Medulla oblongata (tissue), 1 donor: ENCODE measurements around the gene PRXL2B.
A peak's percentile ranks its signal among the peaks of the same experiment; 100 is the strongest.
"Not testable (repeated sequence)": the region's sequence is repeated elsewhere in the genome, so short reads cannot be mapped to it uniquely, and the experiment has no call there.

Experiments used
- DNase-seq: peaks from one replicate; pipeline ENCODE4 v3.0.0-alpha.2; 2015; ENCODE audit errors: extremely low spot score

PRXL2B gene, protein sequence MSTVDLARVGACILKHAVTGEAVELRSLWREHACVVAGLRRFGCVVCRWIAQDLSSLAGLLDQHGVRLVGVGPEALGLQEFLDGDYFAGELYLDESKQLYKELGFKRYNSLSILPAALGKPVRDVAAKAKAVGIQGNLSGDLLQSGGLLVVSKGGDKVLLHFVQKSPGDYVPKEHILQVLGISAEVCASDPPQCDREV

DNA sequence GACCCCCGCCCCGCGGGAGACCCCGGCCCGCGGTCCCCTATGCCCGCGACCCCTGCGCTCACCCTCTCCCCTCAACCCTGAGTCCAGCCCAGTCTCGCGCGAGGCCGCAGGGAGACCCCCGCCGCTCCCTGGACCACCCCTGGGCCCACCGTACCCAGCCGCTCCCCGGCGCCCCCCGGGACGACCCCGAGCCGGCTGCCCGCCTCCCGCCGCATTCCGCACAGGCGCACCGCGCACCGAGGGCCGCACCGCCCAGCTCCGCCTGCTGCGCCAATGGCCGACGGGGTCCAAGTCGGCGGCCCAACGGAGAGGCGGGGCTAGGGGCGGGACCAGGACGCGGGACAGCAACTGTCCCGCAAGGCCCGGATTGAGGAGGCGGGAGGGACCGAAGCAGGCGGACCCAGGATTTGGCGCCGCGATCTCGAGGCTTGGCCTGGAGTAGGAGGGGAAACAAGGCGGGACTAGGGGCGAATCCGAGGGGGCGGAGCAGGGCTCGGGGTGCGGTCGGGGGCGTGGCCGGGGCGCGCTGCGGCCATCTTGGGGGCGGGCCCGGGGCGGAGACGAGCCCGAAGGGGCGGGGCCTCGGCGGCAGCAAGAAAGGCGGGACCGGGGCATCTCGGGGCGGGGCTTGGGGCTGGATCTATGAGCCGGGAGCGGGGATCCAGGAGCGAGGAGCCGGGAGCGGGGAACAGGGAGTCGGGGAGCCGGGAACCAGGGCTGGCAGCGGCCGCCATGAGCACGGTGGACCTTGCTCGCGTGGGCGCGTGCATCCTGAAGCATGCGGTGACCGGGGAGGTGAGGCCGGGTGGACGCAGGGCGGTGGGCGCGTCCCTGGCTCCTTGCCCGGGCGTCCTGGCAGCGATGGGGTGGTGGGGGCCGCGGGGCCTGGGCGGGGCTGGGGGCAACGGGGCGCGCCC lies at the start of gene PRXL2B:
Gene PRXL2B (plus strand): TSS at position 624 of the 917 bp plus-strand sequence. CDS start 109 bp downstream, at position 733.
- DNase-seq: peak; percentile 99

DNA sequence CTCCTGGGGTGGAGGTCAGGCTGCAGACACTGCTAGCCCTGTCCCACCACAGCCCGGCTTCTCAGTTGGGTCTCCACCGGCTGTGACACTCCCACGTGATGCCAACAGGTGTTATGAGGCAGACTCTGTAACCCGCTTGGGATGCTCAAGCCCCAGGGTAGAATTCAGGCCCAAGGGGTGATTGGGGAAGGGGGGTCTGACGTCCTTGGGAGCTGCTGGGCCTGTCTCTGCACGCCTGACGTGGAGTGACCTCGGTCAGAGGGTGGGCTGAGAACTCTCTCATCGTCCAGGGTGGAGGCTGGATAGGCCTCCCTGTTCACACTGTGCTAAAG lies 48.8 kb upstream of the PRXL2B start:
- DNase-seq: no peak

DNA sequence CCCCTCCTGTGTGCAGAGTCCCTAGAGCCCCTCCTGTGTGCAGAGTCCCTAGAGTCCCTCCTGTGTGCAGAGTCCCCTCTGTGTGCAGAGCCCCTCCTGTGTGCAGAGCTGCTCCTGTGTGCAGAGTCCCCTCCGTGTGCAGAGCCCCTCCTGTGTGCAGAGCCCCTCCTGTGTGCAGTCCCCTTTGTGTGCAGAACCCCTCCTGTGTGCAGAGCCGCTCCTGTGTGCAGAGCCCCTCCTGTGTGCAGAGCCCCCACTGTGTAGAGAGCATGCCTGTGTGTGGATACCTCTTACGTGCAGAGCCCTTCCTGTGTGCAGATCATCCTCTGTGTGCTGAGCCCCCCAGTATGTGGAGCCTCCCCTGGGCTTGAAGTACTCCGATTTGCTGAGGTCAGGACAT lies 48.2 kb upstream of the PRXL2B start:
- no peak for DNase-seq

DNA sequence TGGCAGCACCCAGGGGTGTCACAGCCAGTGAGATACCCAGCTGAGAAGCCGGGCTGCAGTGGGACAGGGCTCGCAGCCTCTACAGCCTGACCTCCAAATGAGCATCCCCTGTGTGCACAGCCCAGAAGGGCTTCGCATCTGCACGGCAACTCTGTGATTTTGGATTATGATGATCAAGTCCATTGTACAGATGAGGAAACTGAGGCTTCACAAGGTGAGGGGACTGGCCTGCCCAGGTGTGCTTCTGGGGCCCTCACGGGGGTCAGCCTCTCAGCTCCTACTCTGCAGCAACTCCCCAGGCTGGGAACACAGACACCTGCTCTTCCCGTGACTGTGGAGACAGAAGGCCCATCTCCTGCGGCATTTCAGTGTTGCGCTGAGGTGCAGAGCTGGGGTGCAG lies 47.7 kb upstream of the PRXL2B start:
- no peak for DNase-seq

DNA sequence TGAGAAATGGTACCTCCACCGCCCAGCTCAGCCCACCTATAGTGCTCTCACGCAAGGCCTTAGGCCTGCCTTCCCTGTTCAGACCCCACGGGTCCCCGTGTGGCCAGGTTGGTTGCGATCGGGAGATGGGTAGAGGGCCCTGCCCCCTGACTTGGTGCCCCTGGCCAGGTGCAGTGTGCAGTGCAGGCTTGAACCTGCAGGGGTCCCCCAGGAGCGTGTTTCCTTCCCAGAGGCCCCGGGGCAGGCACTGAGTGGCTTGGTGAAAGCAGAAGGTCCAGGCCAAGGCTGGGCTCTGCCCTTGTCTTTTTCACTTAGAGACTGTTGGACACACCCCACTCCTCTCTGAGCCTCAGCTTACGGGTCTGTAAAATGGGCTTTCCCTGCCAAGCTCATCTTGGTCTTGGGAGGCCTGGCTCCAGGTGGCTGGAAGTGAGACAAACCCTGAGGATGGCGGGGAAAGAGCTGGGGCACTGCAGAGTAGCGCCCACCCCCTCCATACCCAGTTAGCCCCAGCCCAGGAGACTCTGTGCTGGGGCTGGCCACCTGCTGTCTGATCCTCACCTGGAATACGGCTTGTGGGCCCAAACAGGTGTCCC lies 47.2 kb upstream of the PRXL2B start:
- no peak for DNase-seq

DNA sequence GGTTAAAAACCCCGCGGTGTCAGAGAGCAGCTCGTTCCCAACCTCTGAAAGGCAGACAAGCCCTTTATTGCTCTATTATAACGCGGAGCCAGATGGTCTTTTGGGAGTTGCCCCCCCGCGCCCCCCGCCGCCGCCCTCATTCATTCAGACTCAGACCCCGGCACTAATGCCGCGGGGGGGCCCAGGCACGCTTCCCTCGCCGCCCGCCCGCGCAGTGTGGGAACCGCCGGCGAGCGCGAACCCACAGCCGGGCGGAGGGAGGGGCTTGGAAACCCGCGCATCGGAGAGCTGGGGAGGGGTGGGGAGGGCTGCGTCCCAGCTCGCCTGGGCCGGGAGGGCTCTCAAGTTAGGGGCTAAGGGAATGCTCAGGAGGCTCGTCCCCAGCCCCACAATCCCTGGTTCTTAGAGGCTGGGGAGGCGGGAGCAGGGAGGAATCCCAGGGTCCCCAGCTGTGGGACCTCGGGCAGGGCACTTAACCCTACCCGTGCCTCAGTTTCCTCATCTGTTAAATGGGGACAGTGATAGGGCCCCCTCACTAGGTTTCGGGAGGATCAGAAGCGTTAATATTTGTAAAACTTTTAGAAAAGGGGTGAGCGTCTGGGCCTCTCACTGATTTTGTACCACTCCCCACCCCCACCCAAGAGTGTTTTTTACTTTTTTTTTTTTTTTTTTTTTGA lies 45.6 kb upstream of the PRXL2B start:
- no peak for DNase-seq

DNA sequence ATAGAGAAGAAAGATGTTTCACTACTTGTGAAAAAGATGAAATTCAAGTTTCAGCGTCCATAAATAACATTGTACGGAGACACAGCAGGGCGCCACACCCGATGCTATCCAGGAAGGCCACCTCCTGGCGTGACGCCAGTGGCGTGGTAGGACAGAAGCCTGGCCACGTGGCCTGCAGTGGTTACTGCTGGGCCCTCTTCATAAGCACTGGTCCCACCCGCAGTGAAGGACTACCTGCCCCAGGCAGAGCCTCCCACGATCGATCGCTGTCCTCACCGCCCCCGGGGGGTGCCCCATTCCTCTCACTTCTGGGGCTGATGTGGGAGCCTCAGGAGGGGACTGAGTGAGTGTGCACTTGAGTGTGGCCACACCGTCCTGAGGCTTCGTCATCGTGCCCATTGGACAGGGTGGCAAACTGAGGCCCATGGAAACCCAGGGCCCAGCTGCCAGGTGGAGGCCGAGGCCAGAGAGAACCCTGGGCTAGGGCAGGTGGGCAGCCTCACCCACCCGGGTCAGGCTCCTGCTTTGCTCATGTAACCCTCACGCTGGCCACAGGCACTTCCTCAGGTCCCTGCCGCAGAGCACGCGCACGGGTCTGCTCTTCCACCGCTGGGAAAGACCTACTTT lies 44.8 kb upstream of the PRXL2B start:
- DNase-seq: no peak

DNA sequence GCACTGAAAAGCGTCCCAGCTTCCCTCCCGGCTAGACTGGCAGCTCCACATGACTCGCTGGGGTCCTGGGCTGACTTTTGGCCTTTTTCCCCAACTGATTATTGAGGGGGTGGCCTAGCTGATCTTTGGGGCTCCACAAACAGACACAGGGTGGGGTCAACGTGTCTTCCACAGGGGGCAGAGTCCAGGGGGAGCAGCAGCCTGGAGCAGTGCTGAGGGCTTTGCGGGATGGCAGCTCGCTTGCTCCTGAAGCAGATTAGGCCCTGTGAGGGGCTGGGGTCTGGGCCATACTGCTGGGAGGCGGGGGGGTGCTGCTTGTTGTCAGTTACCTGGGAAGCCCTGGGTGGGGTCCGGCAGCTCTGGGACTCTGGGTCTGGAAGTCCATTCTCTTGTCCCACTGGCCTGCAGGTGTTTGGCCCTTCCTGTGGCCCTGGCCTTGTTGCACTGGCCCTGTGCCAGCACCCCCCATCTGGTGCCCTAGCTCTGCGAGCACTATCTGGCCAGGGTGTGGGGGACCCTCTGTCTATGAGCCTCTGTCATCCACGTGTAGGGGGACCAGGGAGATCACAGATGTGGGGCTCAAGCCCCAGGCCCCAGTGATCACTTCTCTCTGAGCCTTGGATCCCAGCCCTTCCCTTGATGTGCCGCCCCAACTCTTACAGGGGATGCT lies 44.2 kb upstream of the PRXL2B start:
- DNase-seq: no peak

DNA sequence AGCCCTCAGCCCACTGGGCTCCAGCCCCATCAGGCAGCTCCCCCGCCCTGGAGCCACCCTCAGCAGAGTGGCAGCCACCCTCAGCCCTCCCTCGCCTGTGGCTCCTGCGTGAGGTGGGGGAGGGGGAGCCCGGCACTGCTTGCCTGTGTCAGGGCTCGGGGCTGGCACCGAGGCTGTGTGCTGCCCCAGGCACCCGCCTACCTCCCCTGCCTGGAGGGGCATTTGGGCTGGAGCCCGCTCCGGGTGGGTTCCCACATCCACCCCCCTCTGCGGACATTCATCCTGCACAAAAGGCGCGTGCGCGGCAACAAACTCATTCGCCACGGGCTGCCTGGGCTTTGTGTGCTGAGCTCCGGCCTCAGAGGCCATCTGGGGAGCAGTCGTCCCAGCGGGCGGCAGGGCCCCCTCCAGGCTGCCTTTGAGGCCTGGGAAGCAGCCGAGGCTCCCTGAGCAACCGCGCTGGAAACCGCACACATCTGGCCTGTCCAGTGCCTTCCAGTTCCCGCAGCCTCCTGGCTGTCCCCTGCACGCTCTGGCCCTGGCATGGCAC lies 43.0 kb upstream of the PRXL2B start:
- peak; percentile 63 for DNase-seq

DNA sequence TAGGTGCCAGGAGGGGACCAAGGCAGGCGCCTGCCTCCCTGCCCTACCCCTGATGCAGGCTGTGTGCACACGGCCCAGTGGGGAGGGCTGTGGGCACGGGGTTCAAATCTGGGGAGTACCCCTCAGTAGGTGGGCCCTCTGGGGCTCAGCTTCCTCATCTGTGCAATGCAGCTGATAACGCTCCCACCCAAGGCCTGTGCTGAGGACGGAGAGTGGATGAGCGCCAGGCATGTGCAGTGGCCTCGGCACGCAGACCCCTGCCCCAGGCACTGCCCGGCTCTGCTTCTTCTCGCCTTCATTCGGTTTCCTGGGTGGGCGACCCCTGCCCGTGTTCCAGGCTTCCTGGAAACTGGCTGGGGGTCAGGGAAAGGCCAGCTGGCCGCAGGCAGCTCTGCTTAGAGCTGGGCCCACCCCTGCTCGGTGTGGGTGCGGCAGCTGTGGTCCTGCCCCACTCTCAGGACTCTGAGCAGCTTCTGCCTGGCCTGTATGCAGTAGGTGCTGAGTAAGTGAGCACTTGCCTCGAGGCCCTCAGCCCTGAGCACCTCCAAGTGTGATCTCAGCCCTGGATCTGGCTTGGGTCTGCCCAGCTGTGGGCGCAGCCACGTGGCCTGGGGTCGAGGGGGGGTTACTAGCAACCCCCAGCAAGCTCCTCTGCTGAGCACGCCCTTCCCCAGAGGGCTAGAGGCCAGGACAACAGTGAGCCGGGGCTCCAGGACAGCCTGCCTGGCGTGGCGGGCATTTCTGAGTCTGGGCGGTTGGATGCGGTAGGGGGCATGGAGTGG lies 42.3 kb upstream of the PRXL2B start:
- peak; percentile 12 for DNase-seq

DNA sequence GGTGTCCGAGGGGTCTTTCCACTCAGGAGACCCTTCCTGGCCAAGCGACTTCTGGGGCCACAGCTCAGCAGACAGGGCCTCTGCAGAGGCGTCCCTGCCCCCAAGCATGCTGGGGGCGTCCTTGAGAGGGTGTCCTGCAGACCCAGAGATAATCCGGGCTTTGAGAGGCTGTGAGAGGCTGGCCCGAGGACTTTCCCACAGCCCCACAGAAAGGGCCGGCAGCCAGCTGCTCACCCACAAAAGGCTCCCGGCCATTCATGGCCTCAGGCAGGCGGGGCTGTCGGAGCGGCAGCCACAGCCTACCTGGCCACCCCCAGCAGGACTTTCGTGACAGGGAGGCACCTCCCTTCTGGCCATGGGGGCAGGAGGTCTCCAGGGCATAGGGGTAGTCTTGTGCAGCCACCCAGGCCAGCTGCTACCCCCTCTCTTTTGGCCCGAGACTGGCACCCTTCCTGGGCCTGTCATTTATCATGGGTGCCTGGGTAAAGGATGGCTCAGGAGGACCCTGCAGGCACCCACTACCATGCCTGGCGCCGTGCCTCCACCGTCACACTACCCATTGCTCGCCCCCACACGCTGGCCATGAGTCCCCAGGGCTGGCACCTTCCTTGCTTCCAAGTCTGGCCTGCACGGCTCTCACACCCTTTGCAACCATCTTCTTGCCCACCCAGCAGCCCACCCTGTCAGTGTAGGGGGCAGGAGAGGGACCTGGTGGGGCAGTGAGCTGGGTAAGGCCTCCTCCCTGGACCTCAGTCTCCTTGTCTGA lies 41.5 kb upstream of the PRXL2B start:
- DNase-seq: peak; percentile 27

DNA sequence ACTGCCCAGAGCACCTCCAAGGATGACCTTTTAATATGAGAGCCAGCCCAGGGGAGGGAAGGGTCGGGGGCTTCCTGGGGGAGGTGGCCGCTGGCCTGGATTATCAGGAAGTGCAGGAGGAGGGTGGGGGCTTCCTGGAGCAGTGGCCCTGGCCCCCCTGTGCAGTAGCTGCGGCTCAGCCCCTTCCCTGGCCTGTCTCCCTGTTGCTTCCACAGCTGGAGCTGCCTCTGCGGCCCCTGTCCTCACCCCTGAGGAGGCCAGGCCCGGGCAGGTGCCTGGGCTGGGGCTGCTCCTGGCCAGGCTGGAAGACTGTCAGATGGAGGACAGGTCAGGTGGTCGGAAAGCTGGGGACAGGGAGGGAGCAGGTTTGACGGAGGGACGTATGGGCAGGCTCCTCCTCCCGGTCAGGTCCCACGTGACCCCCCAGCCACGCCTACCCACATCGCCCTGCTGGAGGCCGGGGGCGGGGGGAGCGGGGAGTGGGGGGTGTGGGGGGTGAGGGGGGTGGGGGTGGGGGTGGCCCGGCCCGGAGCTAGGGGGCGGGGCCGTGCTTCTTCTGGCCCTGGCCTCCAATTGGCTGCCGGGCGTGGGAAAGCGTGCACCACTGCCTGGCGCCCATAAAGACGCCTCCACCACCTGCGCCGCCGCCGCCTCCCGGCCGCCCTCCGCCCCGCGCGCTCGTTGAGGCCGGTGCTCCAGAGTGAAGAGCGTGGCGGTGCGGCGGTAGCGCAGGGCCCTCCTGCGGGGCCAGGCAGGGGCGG lies 40.6 kb upstream of the PRXL2B start:
- DNase-seq: peak; percentile 85

DNA sequence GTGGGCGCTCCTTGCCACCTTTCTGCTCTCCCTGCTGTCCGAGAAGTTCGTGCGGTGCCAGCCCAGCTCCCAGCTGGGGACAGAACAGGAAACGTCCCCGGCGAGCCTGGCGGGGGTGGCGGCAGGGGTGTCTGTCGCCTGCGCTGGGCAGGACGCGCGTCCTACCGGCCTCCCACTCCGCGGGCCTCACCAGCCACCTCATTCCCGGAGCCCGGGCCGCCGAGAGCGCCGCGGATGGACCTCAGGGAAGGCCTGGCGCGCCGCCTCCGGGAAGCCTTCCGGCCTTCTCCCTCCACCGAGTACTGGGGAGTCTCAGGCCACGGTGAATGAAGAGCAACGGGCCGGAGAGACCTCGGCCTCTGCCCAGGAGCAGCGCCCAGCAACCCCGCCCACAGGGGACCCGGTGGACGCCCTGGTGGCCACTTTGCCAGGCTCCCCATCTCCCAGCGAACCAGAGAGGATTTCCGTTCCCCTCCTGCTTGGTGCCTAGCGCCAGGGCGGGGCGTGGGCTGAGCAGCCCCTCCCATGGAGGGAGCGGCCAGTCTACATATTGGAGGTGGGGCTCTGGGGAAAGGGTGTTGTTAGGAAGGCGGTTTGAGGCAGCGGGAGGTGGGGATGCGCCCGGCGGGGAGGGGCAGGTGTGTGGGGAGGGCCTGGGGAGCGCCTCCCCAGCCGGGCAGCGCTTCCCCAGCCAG lies 39.9 kb upstream of the PRXL2B start:
- DNase-seq: peak; percentile 79

DNA sequence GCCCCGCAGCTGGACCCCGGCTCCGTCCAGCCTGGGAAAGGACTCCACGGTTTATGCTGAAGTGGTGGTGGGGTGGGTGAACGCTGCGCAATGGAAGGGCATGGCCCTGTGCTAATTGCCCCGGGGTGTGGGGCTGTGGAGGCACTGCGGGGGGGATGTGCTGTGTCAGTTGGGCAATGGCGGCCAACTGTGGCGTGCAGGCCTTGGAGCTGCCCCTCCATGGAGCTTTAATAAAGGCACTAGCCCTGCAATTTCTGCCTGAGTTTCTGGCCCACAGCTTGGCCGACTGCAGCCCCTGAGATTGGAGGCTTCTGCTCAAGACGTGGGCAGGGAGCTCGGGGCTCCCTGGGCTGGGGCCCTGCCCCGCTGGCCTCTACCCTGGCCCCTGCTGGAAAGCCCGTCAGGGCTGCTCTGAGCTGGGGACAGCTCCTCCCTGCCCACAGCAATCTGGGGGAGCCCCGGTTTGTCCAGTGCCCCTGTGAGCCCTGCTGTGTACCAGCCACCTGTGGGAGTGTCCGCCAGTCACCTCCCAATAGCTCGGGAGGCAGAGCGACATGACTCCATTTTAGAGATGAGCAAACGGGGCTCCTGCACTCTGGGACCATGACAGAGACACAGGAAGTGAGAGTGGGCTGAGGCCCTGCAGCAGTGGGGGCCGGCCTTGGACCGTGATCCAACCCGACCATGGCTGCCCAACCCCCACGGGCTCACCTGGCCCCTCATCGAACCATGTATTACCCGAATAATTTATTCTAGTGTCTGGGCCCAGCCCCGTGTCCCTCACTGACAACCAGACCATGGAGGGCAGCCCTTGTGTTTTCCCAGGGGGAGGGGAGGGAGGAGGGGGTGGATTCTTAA lies 39.1 kb upstream of the PRXL2B start:
- DNase-seq: no peak

DNA sequence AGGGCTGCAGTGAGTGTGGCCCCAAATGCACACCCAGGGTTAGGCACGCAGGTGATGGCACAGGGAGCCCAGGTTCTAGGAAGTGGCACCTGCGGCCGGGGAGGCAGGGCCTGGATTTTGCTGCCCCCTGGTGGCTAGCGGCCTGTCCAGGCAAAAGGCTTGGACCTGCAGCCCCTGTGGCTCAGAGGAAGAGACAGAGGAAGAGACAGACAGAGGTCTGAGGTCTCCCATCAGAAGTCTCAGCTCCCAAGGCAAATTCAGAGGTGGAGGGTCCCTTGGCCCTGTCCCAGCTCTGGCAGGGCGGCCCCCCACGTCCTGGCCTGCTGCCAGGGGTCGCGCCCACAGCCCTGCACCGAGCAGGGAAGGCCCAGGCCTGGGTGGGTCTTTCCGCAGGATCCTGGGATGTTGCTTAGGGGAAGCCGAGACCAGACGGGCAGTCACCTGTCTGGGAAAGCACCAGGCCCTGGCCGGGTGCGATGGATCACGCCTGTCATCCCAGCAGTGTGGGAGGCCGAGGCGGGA lies 38.4 kb upstream of the PRXL2B start:
- peak; percentile 89 for DNase-seq

DNA sequence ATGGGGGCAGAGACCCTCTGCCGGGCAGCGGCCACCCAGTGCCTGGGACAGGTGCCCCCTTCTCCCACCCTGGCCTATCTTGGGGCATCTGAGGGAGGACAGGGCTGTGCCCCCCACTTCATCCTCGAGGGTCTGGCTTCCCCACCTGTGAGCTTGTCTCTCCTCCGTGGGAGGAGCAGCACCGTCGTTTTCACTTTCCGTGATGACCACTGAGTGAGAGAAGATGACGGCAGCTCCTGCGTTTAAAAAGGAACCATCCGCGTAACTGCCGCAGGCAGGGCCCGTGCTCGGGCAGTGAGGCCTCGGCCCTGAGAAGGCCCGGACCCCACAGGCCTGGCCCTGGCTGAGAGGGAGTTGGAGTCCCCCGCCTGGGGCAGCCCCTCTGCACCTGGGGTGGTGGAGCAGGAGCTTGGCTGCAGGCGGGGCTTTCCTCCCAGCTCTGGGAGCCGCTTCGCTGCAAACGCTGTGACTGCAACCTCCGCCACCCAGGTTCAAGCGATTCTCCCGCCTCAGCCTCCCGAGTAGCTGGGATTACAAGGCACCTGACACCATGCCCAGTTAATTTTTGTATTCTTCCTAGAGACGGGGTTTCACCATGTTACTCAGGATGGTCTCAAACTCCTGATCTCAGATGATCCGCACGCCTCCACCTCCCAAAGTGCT lies 37.1 kb upstream of the PRXL2B start:
- not testable (repeated sequence) for DNase-seq
